ENCODE results near the gene SERPINE1. TPM values are rescaled to one million over a fixed set of nuclear protein-coding genes. Genes with fewer than 3 reads are reported as not detected.
"Not testable (repeated sequence)": the region's sequence is repeated elsewhere in the genome, so short reads cannot be mapped to it uniquely, and the experiment has no call there.

SERPINE1 gene
- total RNA-seq, 1 experiment from 2014 or later, result 3.6 TPM

DNA sequence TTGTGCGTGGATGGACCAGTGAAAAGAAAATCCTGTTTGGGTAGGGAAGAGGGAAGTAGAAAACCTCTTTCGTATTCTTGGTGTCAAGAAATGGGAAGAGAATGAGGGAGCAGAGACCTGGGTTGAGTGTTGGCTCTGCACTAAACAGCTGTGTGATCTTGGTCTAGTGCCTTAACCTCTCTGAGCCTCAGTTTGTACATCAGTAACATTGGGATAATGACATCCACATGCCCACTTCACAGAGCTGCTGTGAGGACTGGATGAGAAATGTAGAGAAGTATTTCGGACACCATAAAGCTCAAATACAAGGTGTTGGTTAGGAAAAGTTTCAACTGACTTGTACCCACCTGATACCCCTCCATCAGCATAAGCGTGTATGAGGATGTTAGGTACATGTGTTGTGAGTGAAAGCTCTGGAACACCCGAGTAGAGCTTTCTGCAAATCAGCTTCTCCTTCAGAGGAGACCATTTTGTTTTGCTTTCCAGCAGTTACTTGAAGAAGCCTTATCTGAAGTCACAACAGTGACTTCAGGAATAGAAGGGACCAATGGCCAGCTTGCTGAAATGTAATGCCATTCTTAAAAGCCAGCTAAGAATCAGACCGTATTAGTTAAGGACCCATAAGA, 30.5 kb upstream of the SERPINE1 start:
- no peaks in the 10 kb centered on the region for H3K36me3 ChIP-seq (replicated peaks; ENCODE audit: control insufficient read depth, insufficient read depth, low read length)
- no peak for DNase-seq
- no peaks in the 10 kb centered on the region for H3K27me3 ChIP-seq (ENCODE audit: control insufficient read depth, insufficient read depth, low read length)
- H3K4me3 ChIP-seq (ENCODE audit: insufficient read depth, low read depth, low read length), result no peak overlapping the region

GRCh38 chr7:101096957-101097347, 30.0 kb upstream of the SERPINE1 start:
- no peaks in the 10 kb centered on the region for H3K36me3 ChIP-seq (replicated peaks; ENCODE audit: control insufficient read depth, insufficient read depth, low read length)
- H3K4me3 ChIP-seq (ENCODE audit: insufficient read depth, low read depth, low read length), result no peak overlapping the region
- H3K27me3 ChIP-seq (ENCODE audit: control insufficient read depth, insufficient read depth, low read length), result no peaks in the 10 kb centered on the region
- DNase-seq, result no peak

GRCh38 chr7:101097561-101097960, 29.3 kb upstream of the SERPINE1 start:
- no peaks in the 10 kb centered on the region for H3K36me3 ChIP-seq (replicated peaks; ENCODE audit: control insufficient read depth, insufficient read depth, low read length)
- no peak overlapping the region for H3K4me3 ChIP-seq (ENCODE audit: insufficient read depth, low read depth, low read length)
- H3K27me3 ChIP-seq (ENCODE audit: control insufficient read depth, insufficient read depth, low read length), result no peaks in the 10 kb centered on the region
- no peak for DNase-seq

DNA sequence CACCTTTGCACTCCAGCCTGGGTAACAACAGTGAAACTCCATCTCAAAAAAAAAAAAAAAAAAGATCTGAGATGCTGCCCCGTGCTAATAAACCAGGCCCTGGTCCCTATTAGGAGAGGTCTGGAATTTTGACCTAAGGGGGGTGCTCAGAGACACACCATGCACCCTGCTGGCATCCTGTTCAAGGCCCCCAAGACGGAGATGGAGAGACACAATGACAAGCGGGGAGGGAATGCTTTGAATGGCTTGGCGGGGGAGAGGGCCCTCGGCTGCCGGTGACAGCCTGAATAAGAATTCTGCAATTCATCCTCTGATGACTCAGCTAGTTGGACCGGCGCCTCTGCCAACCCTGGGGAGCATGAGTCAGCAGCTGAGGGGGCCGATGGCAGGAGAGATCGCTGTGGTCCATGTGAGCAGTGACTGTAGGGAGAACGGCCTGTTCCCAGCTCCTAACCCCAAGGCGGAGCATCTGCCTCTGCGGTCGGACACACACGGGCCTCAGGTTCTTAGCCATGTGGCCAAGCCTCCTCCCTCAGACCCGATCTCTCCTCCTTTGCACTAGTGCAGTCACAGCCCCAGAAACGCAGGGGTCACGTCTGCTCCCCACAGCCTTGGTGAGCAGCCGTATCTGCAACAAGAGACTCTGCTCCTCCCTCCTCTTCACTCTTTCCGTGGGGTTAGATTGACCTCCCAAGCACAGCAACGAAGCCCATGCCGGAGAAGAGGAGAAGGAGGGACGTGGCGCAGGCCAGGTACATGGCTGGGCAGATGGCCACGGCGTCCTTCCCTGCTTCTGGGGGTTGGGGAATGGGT, 26.7 kb upstream of the SERPINE1 start:
- Histone ChIP-seq H3K27me3 (ENCODE audit: control insufficient read depth, insufficient read depth, low read length) (no peaks in the 10 kb centered on the region), H3K4me3 (ENCODE audit: insufficient read depth, low read depth, low read length) (no peak overlapping the region), H3K36me3 (replicated peaks; ENCODE audit: control insufficient read depth, insufficient read depth, low read length) (no peaks in the 10 kb centered on the region)
- peak; percentile 90 for DNase-seq

DNA sequence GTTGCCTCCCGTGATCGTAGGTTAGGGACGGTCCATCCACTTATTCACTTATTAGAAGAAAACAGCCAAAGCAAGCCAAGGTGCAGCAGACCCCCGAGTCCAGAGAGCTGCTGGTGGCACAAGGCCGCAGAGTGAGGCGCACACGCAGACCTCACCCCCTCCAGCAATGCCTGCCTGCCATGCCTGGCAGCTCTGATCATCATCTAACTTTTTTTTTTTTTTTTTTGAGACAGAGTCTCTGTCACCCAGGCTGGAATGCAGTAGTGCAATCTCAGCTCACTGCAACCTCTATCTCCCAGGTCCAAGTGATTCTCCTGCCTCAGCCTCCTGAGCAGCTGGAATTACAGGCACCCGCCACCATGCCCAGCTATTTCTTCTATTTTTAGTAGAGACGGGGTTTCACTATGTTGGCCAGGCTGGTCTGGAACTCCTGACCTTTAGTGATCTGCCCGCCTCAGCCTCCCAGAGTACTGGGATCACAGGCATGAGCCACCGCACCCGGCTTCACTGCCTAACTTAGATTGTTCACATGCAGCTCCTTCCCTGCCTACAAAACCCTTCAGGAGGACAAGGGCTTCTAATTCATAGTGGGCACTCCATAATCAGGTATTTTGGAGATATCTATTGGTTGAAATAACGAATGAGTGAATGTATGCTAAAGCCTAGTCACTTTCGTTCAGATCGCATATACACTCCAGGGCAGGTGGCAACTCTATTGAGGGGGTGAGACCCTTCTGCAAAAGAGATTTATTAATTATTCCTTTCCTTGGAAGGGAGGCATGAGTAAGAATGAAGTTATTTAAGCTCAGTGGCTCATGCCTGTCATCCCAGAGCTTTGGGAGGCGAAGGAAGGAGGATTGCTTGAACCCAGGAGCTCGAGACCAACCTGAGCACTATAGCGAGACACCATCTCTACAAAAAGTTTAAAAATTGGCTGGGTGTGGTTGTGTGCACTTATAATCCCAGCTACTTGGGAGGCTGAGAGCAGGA, 25.8 kb upstream of the SERPINE1 start:
- no peak for DNase-seq
- H3K36me3 ChIP-seq (replicated peaks; ENCODE audit: control insufficient read depth, insufficient read depth, low read length), result no peaks in the 10 kb centered on the region
- no peak overlapping the region for H3K4me3 ChIP-seq (ENCODE audit: insufficient read depth, low read depth, low read length)
- H3K27me3 ChIP-seq (ENCODE audit: control insufficient read depth, insufficient read depth, low read length), result no peaks in the 10 kb centered on the region

- H3K36me3 ChIP-seq (replicated peaks; ENCODE audit: control insufficient read depth, insufficient read depth, low read length), result no peaks in the 10 kb centered on the region
- no peak overlapping the region for H3K4me3 ChIP-seq (ENCODE audit: insufficient read depth, low read depth, low read length)
- H3K27me3 ChIP-seq (ENCODE audit: control insufficient read depth, insufficient read depth, low read length), result no peaks in the 10 kb centered on the region
- DNase-seq, result no peak
Measured at GRCh38 chr7:101102026-101102425, 24.9 kb upstream of the SERPINE1 start.

DNA sequence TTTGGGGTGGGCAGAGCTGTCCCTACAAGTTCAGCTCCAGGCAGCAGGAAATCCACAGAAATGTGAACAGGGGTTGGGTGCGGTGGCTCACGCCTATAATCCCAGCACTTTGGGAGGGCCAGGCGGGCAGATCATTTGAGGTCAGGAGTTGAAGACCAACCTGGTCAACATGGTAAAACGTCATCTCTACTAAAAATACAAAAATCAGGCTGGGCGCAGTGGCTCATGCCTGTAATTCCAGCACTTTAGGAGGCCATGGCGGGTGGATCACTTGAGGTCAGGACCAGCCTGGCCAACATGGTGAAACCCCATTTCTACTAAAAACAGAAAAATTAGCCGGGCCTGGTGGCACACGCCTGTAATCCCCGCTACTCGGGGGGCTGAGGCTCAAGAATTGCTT, 23.2 kb upstream of the SERPINE1 start:
- not testable (repeated sequence) for H3K36me3 ChIP-seq (replicated peaks; ENCODE audit: control insufficient read depth, insufficient read depth, low read length); DNase-seq; H3K4me3 ChIP-seq (ENCODE audit: insufficient read depth, low read depth, low read length); H3K27me3 ChIP-seq (ENCODE audit: control insufficient read depth, insufficient read depth, low read length)

- Histone ChIP-seq H3K27me3 (ENCODE audit: control insufficient read depth, insufficient read depth, low read length) (no peaks in the 10 kb centered on the region), H3K36me3 (replicated peaks; ENCODE audit: control insufficient read depth, insufficient read depth, low read length) (no peaks in the 10 kb centered on the region), H3K4me3 (ENCODE audit: insufficient read depth, low read depth, low read length) (no peak overlapping the region)
- DNase-seq, result peak; percentile 51
Measured at GRCh38 chr7:101104193-101104713, 22.7 kb upstream of the SERPINE1 start.

GRCh38 chr7:101104799-101105198, 22.1 kb upstream of the SERPINE1 start:
- no peaks in the 10 kb centered on the region for H3K27me3 ChIP-seq (ENCODE audit: control insufficient read depth, insufficient read depth, low read length)
- no peak for DNase-seq
- H3K36me3 ChIP-seq (replicated peaks; ENCODE audit: control insufficient read depth, insufficient read depth, low read length), result no peaks in the 10 kb centered on the region
- H3K4me3 ChIP-seq (ENCODE audit: insufficient read depth, low read depth, low read length), result no peak overlapping the region

DNA sequence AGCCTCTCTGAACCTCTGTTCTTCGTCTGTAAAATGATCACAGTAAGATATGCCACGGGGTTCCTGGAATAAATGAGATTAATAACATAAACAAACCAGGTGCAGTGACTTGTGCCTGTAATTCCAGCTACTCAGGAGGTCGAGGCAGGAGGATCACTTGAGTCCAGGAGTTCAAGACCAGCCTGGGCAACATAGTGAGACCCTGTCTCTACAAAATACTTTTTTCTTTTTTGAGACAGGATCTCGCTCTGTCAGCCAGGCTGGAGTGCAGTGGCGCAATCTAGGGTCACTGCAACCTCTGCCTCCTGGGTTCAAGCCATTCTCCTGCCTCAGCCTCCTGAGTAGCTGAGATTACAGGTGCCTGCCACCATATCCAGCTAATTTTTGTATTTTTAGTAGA, 21.7 kb upstream of the SERPINE1 start:
- DNase-seq; H3K36me3 ChIP-seq (replicated peaks; ENCODE audit: control insufficient read depth, insufficient read depth, low read length); H3K4me3 ChIP-seq (ENCODE audit: insufficient read depth, low read depth, low read length); H3K27me3 ChIP-seq (ENCODE audit: control insufficient read depth, insufficient read depth, low read length): not testable (repeated sequence)

GRCh38 chr7:101106386-101106785, 20.5 kb upstream of the SERPINE1 start:
- Histone ChIP-seq H3K4me3 (ENCODE audit: insufficient read depth, low read depth, low read length) (no peak overlapping the region), H3K36me3 (replicated peaks; ENCODE audit: control insufficient read depth, insufficient read depth, low read length) (no peaks in the 10 kb centered on the region), H3K27me3 (ENCODE audit: control insufficient read depth, insufficient read depth, low read length) (no peaks in the 10 kb centered on the region)
- DNase-seq, result no peak

- Histone ChIP-seq H3K4me3 (ENCODE audit: insufficient read depth, low read depth, low read length) (no peak overlapping the region), H3K36me3 (replicated peaks; ENCODE audit: control insufficient read depth, insufficient read depth, low read length) (no peaks in the 10 kb centered on the region), H3K27me3 (ENCODE audit: control insufficient read depth, insufficient read depth, low read length) (no peaks in the 10 kb centered on the region)
- peak; percentile 62 for DNase-seq
Measured at GRCh38 chr7:101108330-101108857, 18.5 kb upstream of the SERPINE1 start.

DNA sequence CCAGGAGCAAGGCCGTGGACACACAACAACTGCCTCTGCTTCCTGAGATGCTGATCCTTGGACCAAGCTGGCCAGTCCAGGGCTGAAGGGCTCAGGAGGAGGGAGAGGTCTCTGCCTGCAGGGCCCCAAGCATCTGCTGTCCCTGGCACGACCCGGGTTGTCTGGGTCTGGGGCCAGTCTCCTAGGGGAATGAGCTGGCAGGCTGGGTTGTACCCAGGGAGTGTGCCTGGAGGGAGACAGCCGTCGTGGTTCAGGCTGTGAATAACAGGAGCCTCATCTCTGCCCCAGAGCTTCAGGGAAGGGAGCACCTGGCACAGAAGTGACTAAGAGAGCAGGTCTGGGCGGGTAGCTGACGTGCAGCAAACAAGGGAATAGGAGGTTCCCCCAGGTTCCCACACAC, 17.9 kb upstream of the SERPINE1 start:
- Histone ChIP-seq H3K4me3 (ENCODE audit: insufficient read depth, low read depth, low read length) (no peak overlapping the region), H3K27me3 (ENCODE audit: control insufficient read depth, insufficient read depth, low read length) (no peaks in the 10 kb centered on the region), H3K36me3 (replicated peaks; ENCODE audit: control insufficient read depth, insufficient read depth, low read length) (no peaks in the 10 kb centered on the region)
- DNase-seq, result no peak

DNA sequence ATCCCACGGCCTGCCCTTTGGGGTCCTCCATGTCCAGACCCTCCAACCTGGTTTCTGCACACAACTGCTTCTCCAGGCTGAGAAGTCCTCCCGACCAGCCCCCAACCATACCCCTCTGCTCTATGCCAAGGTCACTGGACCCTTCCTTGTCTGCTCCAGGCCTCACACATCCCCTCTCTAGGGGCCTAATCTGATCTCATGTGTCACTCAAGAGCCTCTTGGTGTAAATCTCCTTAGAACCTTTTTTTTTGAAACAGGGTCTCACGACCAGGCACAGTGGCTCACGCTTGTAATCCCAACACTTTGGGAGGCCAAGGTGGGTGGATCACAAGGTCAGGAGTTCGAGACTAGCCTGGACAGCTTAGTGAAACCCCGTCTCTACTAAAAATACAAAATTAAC, 17.5 kb upstream of the SERPINE1 start:
- Histone ChIP-seq H3K36me3 (replicated peaks; ENCODE audit: control insufficient read depth, insufficient read depth, low read length) (no peaks in the 10 kb centered on the region), H3K27me3 (ENCODE audit: control insufficient read depth, insufficient read depth, low read length) (no peaks in the 10 kb centered on the region), H3K4me3 (ENCODE audit: insufficient read depth, low read depth, low read length) (no peak overlapping the region)
- no peak for DNase-seq

Data from H7 (cell line).